PC-3 (cell line): Measurements from ENCODE around the gene REG4. TPM values are rescaled to one million over a fixed set of nuclear protein-coding genes. Genes with fewer than 3 reads are reported as not detected.
A peak's percentile ranks its signal among the peaks of the same experiment; 100 is the strongest.

Experiments
- ATAC-seq: fragments of 200-7000 bp; cut with Tn5 transposase; 2 replicates; pipeline ENCODE4 v1.9.1; 2020; ENCODE audit warnings: mild to moderate bottlenecking, moderate library complexity
- BruUV-seq: library from RNA; stranded (reverse); fragments of 400-500 nt; replicated peaks from 2 replicates; lab custom pipeline; 2021; lab: Mats Ljungman, UMichigan
- CTCF ChIA-PET: fragments of 300-600 bp; sonication (Branson Sonifier 250); formaldehyde crosslinking; loops from one replicate; lab custom pipeline; 2022; ENCODE audit warnings: antibody characterized with exemption; lab: Charles Lee
- POLR2A ChIA-PET: fragments of 300-600 bp; sonication (Branson Sonifier 250); formaldehyde crosslinking; loops from one replicate; lab custom pipeline; 2022; ENCODE audit warnings: antibody characterized with exemption; ENCODE audit not compliant: unreplicated experiment; lab: Charles Lee
- DNase-seq: peaks from one replicate; pipeline ENCODE4 v3.0.0-alpha.2; 2015
- H2AFZ ChIP-seq: fragments of 300-600 bp; sonication (generic); 2 replicates; pipeline ENCODE4 v1.6.0; 2016; ENCODE audit warnings: antibody characterized with exemption, low read length
- H3F3A ChIP-seq: fragments of 300-600 bp; sonication (generic); one replicate; pipeline ENCODE4 v1.6.0; 2017; ENCODE audit warnings: antibody characterized with exemption, low read length, control low read depth, mild to moderate bottlenecking; ENCODE audit not compliant: unreplicated experiment
- H3K27ac ChIP-seq: fragments of 300-600 bp; sonication (generic); 2 replicates; pipeline ENCODE4 v1.5.1; 2016; ENCODE audit warnings: mild to moderate bottlenecking, low read length
- H3K27me3 ChIP-seq: fragments of 300-600 bp; sonication (generic); 2 replicates; pipeline ENCODE4 v1.6.1; 2016; ENCODE audit warnings: low read length, mixed read lengths
- H3K36me3 ChIP-seq: fragments of 300-600 bp; sonication (generic); 2 replicates; pipeline ENCODE4 v1.6.1; 2016; ENCODE audit warnings: low read depth, mixed run types, low read length, mixed read lengths
- H3K4me1 ChIP-seq: fragments of 300-600 bp; sonication (generic); 2 replicates; pipeline ENCODE4 v1.5.1; 2016; ENCODE audit warnings: low read length; ENCODE audit not compliant: insufficient read depth
- H3K4me2 ChIP-seq: fragments of 300-600 bp; sonication (generic); 2 replicates; pipeline ENCODE4 v1.6.0; 2016; ENCODE audit warnings: low read length
- H3K4me3 ChIP-seq: fragments of 300-600 bp; sonication (generic); 2 replicates; pipeline ENCODE4 v1.5.1; 2016; ENCODE audit warnings: mild to moderate bottlenecking, low read length, mixed read lengths
- H3K79me2 ChIP-seq: fragments of 300-600 bp; sonication (generic); 2 replicates; pipeline ENCODE4 v1.6.1; 2017; ENCODE audit warnings: low read length, mixed read lengths
- H3K9ac ChIP-seq: fragments of 300-600 bp; sonication (generic); 2 replicates; pipeline ENCODE4 v1.6.0; 2016; ENCODE audit warnings: mild to moderate bottlenecking, low read length
- H3K9me2 ChIP-seq: fragments of 300-600 bp; sonication (generic); replicated peaks from 2 replicates; pipeline ENCODE4 v1.6.1; 2016; ENCODE audit warnings: mixed run types, low read length, mixed read lengths
- H3K9me3 ChIP-seq: fragments of 300-600 bp; sonication (generic); 2 replicates; pipeline ENCODE4 v1.6.1; 2016; ENCODE audit warnings: low read length, mixed read lengths
- H4K20me1 ChIP-seq: fragments of 300-600 bp; sonication (generic); 2 replicates; pipeline ENCODE4 v1.6.1; 2016; ENCODE audit warnings: low read length, mixed read lengths
- EZH2 ChIP-seq: fragments of 300-600 bp; sonication (generic); IDR thresholded peaks from one replicate; pipeline ENCODE4 v1.6.1; 2017; ENCODE audit warnings: antibody characterized with exemption, mild to moderate bottlenecking, low read length; ENCODE audit not compliant: unreplicated experiment
- EZH2phosphoT487 ChIP-seq: fragments of 300-600 bp; sonication (generic); IDR thresholded peaks from 2 replicates; pipeline ENCODE4 v1.6.1; 2018; ENCODE audit warnings: mild to moderate bottlenecking, antibody characterized with exemption, low read length, borderline replicate concordance
- intact Hi-C: fragments of 100-400 bp; cut with micrococcal nuclease; formaldehyde crosslinking; loops from 2 replicates; pipeline ENCODE4 v1.9.0; 2023
- total RNA-seq: library from RNA; depleted of rRNA; stranded (reverse); fragments of >200 nt; gene quantifications from 2 replicates; pipeline ENCODE4 v1.2.3, GENCODE V29; 2014
- TF ChIP-seq, protein P1 (sequence below): fragments of 300-600 bp; sonication (generic); conservative IDR thresholded peaks from 2 replicates; pipeline ENCODE4 v1.5.1; 2017; ENCODE audit warnings: antibody characterized with exemption, low read depth, mild to moderate bottlenecking, low read length

REG4 gene
- total RNA-seq, 1 experiment from 2014 or later = 0.87 TPM

DNA sequence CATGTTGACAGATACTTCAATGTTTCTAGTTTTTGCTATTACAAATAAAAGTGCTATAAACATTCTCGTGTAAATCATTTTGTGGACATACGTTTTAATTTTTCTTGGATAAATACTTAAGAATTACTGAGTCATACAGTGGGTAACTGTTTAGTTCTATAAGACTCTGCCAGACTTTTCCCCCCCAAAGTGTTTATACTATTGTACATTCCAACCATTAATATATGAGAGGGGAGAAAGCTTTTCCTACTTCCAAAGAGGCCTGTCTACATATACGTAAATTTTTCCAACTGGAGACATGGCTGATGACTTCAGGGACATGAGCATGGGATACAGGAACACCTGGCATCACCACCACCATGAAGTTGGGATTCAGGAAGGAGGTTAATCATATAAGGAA is 17.0 kb upstream of the REG4 start:
- no peak for TF ChIP-seq EZH2phosphoT487
- TF ChIP-seq, protein P1, sequence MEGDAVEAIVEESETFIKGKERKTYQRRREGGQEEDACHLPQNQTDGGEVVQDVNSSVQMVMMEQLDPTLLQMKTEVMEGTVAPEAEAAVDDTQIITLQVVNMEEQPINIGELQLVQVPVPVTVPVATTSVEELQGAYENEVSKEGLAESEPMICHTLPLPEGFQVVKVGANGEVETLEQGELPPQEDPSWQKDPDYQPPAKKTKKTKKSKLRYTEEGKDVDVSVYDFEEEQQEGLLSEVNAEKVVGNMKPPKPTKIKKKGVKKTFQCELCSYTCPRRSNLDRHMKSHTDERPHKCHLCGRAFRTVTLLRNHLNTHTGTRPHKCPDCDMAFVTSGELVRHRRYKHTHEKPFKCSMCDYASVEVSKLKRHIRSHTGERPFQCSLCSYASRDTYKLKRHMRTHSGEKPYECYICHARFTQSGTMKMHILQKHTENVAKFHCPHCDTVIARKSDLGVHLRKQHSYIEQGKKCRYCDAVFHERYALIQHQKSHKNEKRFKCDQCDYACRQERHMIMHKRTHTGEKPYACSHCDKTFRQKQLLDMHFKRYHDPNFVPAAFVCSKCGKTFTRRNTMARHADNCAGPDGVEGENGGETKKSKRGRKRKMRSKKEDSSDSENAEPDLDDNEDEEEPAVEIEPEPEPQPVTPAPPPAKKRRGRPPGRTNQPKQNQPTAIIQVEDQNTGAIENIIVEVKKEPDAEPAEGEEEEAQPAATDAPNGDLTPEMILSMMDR = no peak
- TF ChIP-seq EZH2 = no peak
- Histone ChIP-seq H3K4me2 (no peak overlapping the region), H3K9ac (no peak overlapping the region), H3K79me2 (no peaks in the 10 kb centered on the region), H2AFZ (no peak overlapping the region), H3K9me3 (no peaks in the 10 kb centered on the region), H3F3A (no peaks in the 10 kb centered on the region), H3K4me3 (no peak overlapping the region), H3K27ac (no peak overlapping the region), H4K20me1 (no peaks in the 10 kb centered on the region), H3K36me3 (no peaks in the 10 kb centered on the region), H3K27me3 (no peaks in the 10 kb centered on the region), H3K9me2 (no peaks in the 10 kb centered on the region), H3K4me1 (no peaks in the 10 kb centered on the region)
- DNase-seq = no peak
- BruUV-seq = no TSS peak
- no peak for ATAC-seq
- ChIA-PET CTCF (no interaction called here), POLR2A (no interaction called here)
- intact Hi-C loops = no loop called here

DNA sequence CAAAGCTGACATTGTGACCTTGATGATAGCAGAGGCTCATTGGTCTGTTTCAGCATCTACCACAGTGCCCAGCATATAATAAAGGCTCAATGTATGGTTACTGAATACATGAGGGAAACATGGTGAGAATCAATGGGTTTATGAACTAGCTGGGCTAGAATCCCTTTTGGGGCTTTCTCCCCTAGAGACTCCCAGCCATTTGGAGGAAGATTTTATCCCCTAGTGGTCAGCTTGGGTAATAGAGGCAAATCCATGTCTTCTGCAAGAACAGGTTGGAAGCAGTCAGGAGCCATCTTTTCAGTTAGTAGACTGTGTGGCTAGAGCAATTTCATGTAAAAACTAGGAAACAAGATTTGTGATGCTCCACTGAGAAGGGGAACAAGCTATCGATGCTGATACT is 15.8 kb upstream of the REG4 start:
- Histone ChIP-seq H3K27me3 (no peaks in the 10 kb centered on the region), H4K20me1 (no peaks in the 10 kb centered on the region), H3K9ac (no peak overlapping the region), H3K9me2 (no peaks in the 10 kb centered on the region), H3F3A (no peaks in the 10 kb centered on the region), H3K4me1 (no peaks in the 10 kb centered on the region), H3K9me3 (no peaks in the 10 kb centered on the region), H3K27ac (no peak overlapping the region), H3K36me3 (no peaks in the 10 kb centered on the region), H2AFZ (no peak overlapping the region), H3K4me2 (no peak overlapping the region), H3K4me3 (no peak overlapping the region), H3K79me2 (no peaks in the 10 kb centered on the region)
- TF ChIP-seq EZH2 (no peak), EZH2phosphoT487 (no peak)
- TF ChIP-seq, protein P1 = peak; percentile 58
- intact Hi-C loops = no loop called here
- no TSS peak for BruUV-seq
- no peak for ATAC-seq
- ChIA-PET POLR2A (no interaction called here), CTCF (no interaction called here)
- peak; percentile 14 for DNase-seq

DNA sequence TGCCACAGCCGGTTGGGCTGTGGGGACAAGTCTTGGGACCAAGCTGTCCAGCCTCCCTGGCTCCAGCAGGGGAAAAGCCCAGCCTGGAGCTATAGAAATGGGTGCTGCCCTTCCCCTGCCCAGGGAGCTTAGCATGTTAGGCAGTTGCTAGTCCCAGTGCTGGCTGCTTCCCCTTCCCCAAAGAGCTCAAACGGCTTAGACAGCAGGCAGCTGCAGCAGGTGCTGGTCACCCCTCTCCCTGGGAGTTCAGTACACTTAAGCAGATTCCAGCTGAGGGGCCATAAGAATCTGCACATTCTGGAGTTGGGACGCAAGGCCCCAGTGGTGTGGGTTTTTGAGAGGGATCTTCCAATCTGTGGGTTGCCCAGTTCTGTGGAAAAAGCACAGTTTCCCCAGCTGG is 11.1 kb upstream of the REG4 start:
- Histone ChIP-seq H3K79me2 (no peaks in the 10 kb centered on the region), H3K9me2 (no peaks in the 10 kb centered on the region), H3K27ac (no peak overlapping the region), H4K20me1 (no peaks in the 10 kb centered on the region), H3K9ac (no peak overlapping the region), H3K9me3 (no peaks in the 10 kb centered on the region), H2AFZ (no peak overlapping the region), H3F3A (no peaks in the 10 kb centered on the region), H3K36me3 (no peaks in the 10 kb centered on the region), H3K27me3 (no peaks in the 10 kb centered on the region), H3K4me3 (no peak overlapping the region), H3K4me1 (no peaks in the 10 kb centered on the region), H3K4me2 (no peak overlapping the region)
- TF ChIP-seq EZH2 (no peak), EZH2phosphoT487 (no peak)
- TF ChIP-seq, protein P1 = no peak
- intact Hi-C loops = no loop called here
- DNase-seq = no peak
- BruUV-seq = no TSS peak
- ATAC-seq = no peak
- ChIA-PET CTCF (no interaction called here), POLR2A (no interaction called here)
